Mucosa of descending colon (tissue), 3 donors: ENCODE results near the gene DSCAM. TPM values are rescaled to one million over a fixed set of nuclear protein-coding genes. Genes with fewer than 3 reads are reported as not detected.
"Not testable (repeated sequence)": the region's sequence is repeated elsewhere in the genome, so short reads cannot be mapped to it uniquely, and the experiment has no call there.

Source experiments
- ATAC-seq: fragments of 200-7000 bp; cut with Tn5 transposase; one replicate; pipeline ENCODE4 v1.9.1; 2020; ENCODE audit warnings: mild to moderate bottlenecking, moderate library complexity
- DNase-seq, 3 donors: peaks; one replicate each; pipeline ENCODE4 v3.0.0-alpha.2; 2020
- H3K36me3 ChIP-seq: fragments of 200-600 bp; one replicate; pipeline ENCODE4 v1.8.0; 2021; ENCODE audit warnings: low read depth, mild to moderate bottlenecking
- H3K4me1 ChIP-seq: fragments of 200-600 bp; one replicate; pipeline ENCODE4 v1.8.0; 2021; ENCODE audit warnings: low read depth, mild to moderate bottlenecking
- H3K4me3 ChIP-seq: fragments of 200-600 bp; one replicate; pipeline ENCODE4 v1.8.0; 2021; ENCODE audit warnings: mild to moderate bottlenecking
- H3K9me3 ChIP-seq: fragments of 200-600 bp; one replicate; pipeline ENCODE4 v1.8.0; 2021; ENCODE audit warnings: mild to moderate bottlenecking
- CTCF ChIP-seq: fragments of 200-600 bp; IDR thresholded peaks from one replicate; pipeline ENCODE4 v1.8.0; 2022; ENCODE audit warnings: antibody characterized with exemption, mild to moderate bottlenecking
- intact Hi-C, 2 donors: fragments of 100-400 bp; cut with DNase I in 1 of 2; cut with micrococcal nuclease in 1 of 2; formaldehyde crosslinking; loops; one replicate each; pipeline versions ENCODE4 v1.11.0 to v1.11.1; 2022; cut with DNase I, micrococcal nuclease
- total RNA-seq, 3 donors: library from RNA; stranded (reverse); fragmentation: NEBNext Ultra II Directional in 2 of 3; extraction: Animal tissue kit (Norgen Biotek cat#: 25700) in 2 of 3; gene quantifications; one replicate each; pipeline versions ENCODE4 v1.2.1 to v1.2.4, GENCODE V29; 2021 to 2023
- donor health status: DM: no; HTN: no; CAD: no; lungs with moderate emphysema.
- donor health status: DM: no; HTN: no; CAD: no.
- donor health status: DM: no; HTN: yes; CAD: no.

Gene DSCAM
- total RNA-seq, 3 donors from 2014 or later, result 0.35 TPM; not detected in 2

GRCh38 chr21:40185208-40185607 lies 661.8 kb downstream of the DSCAM start:
- ATAC-seq, result no peak
- intact Hi-C loops, result no loop called here
- TF ChIP-seq CTCF, result no peak
- H3K36me3 ChIP-seq, result no peaks in the 10 kb centered on the region
- H3K4me3 ChIP-seq, result no peak overlapping the region
- DNase-seq, result no peak
- no peaks in the 10 kb centered on the region for H3K4me1 ChIP-seq
- H3K9me3 ChIP-seq, result no peaks in the 10 kb centered on the region

DNA sequence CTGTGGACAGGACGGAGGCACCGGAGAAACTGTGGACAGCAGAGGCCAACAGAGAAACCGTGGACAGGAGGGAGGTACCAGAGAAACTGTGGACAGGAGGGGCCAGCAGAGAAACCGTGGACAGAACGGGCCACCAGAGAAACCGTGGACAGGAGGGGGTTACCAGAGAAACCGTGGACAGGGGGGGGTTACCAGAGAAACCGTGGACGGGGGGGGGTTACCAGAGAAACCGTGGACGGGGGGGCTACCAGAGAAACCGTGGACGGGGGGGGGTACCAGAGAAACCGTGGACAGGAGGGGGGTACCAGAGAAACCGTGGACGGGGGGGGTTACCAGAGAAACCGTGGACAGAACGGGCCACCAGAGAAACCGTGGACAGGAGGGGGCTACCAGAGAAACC lies 664.5 kb downstream of the DSCAM start:
- H3K36me3 ChIP-seq, H3K4me3 ChIP-seq, ATAC-seq, DNase-seq, H3K4me1 ChIP-seq, intact Hi-C loops, H3K9me3 ChIP-seq: not testable (repeated sequence)

- Histone ChIP-seq H3K4me1 (no peaks in the 10 kb centered on the region), H3K9me3 (no peaks in the 10 kb centered on the region), H3K36me3 (no peaks in the 10 kb centered on the region), H3K4me3 (no peak overlapping the region)
- ATAC-seq (no peak), DNase-seq (no peak)
- TF ChIP-seq CTCF, result no peak
- intact Hi-C loops, result no loop called here
These were observed 667.8 kb downstream of the DSCAM start for GRCh38 chr21:40179166-40179565.

- DNase-seq (no peak), ATAC-seq (no peak)
- no peak overlapping the region for H3K4me3 ChIP-seq
- H3K4me1 ChIP-seq, result no peaks in the 10 kb centered on the region
- no peaks in the 10 kb centered on the region for H3K36me3 ChIP-seq
- intact Hi-C loops, result no loop called here
- no peak for TF ChIP-seq CTCF
- no peaks in the 10 kb centered on the region for H3K9me3 ChIP-seq
These were observed 668.2 kb downstream of the DSCAM start for GRCh38 chr21:40178726-40179125.

DNA sequence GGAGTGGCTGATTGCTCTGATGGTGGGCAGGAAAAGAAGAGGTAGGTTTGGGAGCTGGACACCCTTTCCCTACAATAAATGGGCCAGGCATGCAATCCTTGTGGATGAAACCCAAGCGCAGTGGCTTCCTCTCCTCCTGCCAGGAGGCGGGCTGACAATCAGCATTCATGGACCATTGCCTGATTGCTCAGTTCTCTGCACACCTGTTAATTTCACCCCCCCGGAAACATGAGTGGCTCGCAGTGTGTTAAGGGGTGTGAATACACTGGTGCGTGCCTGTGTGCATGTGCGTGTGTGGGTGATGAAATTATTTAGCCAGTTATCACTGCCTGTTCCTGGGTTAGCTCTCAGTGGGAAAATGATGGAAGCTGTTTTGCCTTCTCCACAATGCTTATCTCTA lies 669.0 kb downstream of the DSCAM start:
- Histone ChIP-seq H3K4me1 (no peaks in the 10 kb centered on the region), H3K36me3 (no peaks in the 10 kb centered on the region), H3K9me3 (no peaks in the 10 kb centered on the region), H3K4me3 (no peak overlapping the region)
- ATAC-seq (no peak), DNase-seq (no peak)
- intact Hi-C loops, result no loop called here
- no peak for TF ChIP-seq CTCF

- no peak for DNase-seq
- no peak for ATAC-seq
- no peaks in the 10 kb centered on the region for H3K4me1 ChIP-seq
- TF ChIP-seq CTCF, result no peak
- intact Hi-C loops, result no loop called here
- H3K9me3 ChIP-seq, result no peaks in the 10 kb centered on the region
- H3K4me3 ChIP-seq, result no peak overlapping the region
- no peaks in the 10 kb centered on the region for H3K36me3 ChIP-seq
These were observed 670.2 kb downstream of the DSCAM start for GRCh38 chr21:40176724-40177123.
